HG02970 (cell line): ENCODE data around the gene NR4A2.
A peak's percentile ranks its signal among the peaks of the same experiment; 100 is the strongest.

Experiments
- ATAC-seq: cut with Tn5 transposase; IDR thresholded peaks from one replicate; pipeline ENCODE4 v1.9.1; 2021; ENCODE audit warnings: mild to moderate bottlenecking, moderate library complexity, moderate number of reproducible peaks; ENCODE audit not compliant: unreplicated experiment, low FRiP score

The NR4A2 gene

GRCh38 chr2:156332534-156333273, at the start of gene NR4A2:
TSS of gene NR4A2 (minus strand) at chr2:156332721. CDS start at chr2:156330186, 2,535 bp downstream.
- ATAC-seq, result peak; percentile 59

GRCh38 chr2:156380117-156380645, 47.7 kb upstream of the NR4A2 start:
- ATAC-seq, result peak; percentile 83

- ATAC-seq, result no peak
Observed at GRCh38 chr2:156379714-156380113, 47.2 kb upstream of the NR4A2 start.

GRCh38 chr2:156379071-156379470, 46.5 kb upstream of the NR4A2 start:
- no peak for ATAC-seq

- ATAC-seq, result no peak
Observed at GRCh38 chr2:156366753-156367152, 34.2 kb upstream of the NR4A2 start.

GRCh38 chr2:156363141-156363540, 30.6 kb upstream of the NR4A2 start:
- ATAC-seq, result no peak

GRCh38 chr2:156356014-156356754, 23.7 kb upstream of the NR4A2 start:
- no peak for ATAC-seq

- ATAC-seq, result no peak
Observed at GRCh38 chr2:156352911-156353310, 20.4 kb upstream of the NR4A2 start.

GRCh38 chr2:156350374-156351142, 18.0 kb upstream of the NR4A2 start:
- ATAC-seq, result no peak

GRCh38 chr2:156349605-156350004, 17.1 kb upstream of the NR4A2 start:
- ATAC-seq, result no peak

- no peak for ATAC-seq
Observed at GRCh38 chr2:156349161-156349560, 16.6 kb upstream of the NR4A2 start.

GRCh38 chr2:156347431-156347830, 14.9 kb upstream of the NR4A2 start:
- ATAC-seq, result no peak

GRCh38 chr2:156346731-156347130, 14.2 kb upstream of the NR4A2 start:
- ATAC-seq, result no peak

GRCh38 chr2:156345582-156345981, 13.1 kb upstream of the NR4A2 start:
- no peak for ATAC-seq

GRCh38 chr2:156343940-156344301, 11.4 kb upstream of the NR4A2 start:
- no peak for ATAC-seq

GRCh38 chr2:156343096-156343939, 10.8 kb upstream of the NR4A2 start:
- no peak for ATAC-seq

- peak; percentile 65 for ATAC-seq
Observed at GRCh38 chr2:156342254-156343095, 10.0 kb upstream of the NR4A2 start.

- peak; percentile 80 for ATAC-seq
Observed at GRCh38 chr2:156341452-156342253, 9.1 kb upstream of the NR4A2 start.
